ENCODE results near the gene ZNF839. TPM values are rescaled to one million over a fixed set of nuclear protein-coding genes. Genes with fewer than 3 reads are reported as not detected.

Gene ZNF839
- 1 to 10 TPM; 3.6 to 8.7 (median 5.9) TPM for total RNA-seq
- long read RNA-seq: 0 reads

- Histone ChIP-seq H3K4me3 (peak within 1 kb of the TSS; percentile 69 to 71 (median 69)), H3K9me3 (no peaks in the 10 kb centered on the region), H3K27me3 (no peaks in the 10 kb centered on the region), H3K27ac (peak within 1 kb of the TSS; percentile 76 to 90 (median 86)), H3K4me1 (peaks cover 0 to 39% (median 9%) of the 10 kb centered on the region in 4 donors), H3K36me3 (no peaks in the 10 kb centered on the region)
- peak; percentile 45 for TF ChIP-seq POLR2A (IDR thresholded peaks at IDR 0.05)
- TF ChIP-seq, protein P1, sequence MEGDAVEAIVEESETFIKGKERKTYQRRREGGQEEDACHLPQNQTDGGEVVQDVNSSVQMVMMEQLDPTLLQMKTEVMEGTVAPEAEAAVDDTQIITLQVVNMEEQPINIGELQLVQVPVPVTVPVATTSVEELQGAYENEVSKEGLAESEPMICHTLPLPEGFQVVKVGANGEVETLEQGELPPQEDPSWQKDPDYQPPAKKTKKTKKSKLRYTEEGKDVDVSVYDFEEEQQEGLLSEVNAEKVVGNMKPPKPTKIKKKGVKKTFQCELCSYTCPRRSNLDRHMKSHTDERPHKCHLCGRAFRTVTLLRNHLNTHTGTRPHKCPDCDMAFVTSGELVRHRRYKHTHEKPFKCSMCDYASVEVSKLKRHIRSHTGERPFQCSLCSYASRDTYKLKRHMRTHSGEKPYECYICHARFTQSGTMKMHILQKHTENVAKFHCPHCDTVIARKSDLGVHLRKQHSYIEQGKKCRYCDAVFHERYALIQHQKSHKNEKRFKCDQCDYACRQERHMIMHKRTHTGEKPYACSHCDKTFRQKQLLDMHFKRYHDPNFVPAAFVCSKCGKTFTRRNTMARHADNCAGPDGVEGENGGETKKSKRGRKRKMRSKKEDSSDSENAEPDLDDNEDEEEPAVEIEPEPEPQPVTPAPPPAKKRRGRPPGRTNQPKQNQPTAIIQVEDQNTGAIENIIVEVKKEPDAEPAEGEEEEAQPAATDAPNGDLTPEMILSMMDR (IDR thresholded peaks at IDR 0.05): no peak
- 0% methylated on average over 6 of the region's 71 CpGs for WGBS (ENCODE audit: insufficient coverage, low coverage, low lambda C conversion rate, missing lambda C conversion rate)
- DNase-seq (peak; percentile 92 to 94 (median 93)), ATAC-seq (peak; percentile 65 to 71 (median 68))
- intact Hi-C loops (cut with DNase I): no loop called here
Measured at GRCh38 chr14:102319351-102320032, at the start of gene ZNF839. ZNF839 (plus strand) TSS chr14:102319746; CDS start chr14:102319766, 20 bp downstream.

DNA sequence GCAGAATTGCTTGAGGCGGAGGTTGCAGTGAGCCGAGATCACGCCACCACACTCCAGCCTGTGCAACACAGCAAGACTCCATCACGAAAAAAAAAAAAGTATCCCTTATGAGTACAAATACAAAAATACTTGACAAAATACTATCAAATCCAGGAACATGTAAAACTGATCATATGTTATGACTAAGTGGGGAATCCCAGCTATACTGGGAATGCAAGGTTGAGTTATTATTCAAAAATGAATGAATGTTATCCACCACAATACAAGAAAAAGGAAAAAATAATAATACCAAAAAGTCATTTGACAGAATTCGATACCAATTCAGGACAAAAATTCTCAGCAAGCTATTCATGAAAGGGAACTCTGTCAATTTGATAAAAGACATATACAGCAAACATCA lies 47.2 kb upstream of the ZNF839 start:
- H3K27me3 ChIP-seq: no peaks in the 10 kb centered on the region
- H3K4me3 ChIP-seq: no peak overlapping the region
- no peaks in the 10 kb centered on the region for H3K9me3 ChIP-seq
- DNase-seq: no peak
- H3K36me3 ChIP-seq: no peaks in the 10 kb centered on the region
- no peak for TF ChIP-seq POLR2A (IDR thresholded peaks at IDR 0.05)
- TF ChIP-seq, protein P1 (IDR thresholded peaks at IDR 0.05): no peak
- WGBS (ENCODE audit: insufficient coverage, low coverage, low lambda C conversion rate, missing lambda C conversion rate): 96% methylated on average over 4 of the region's 5 CpGs
- no peak for ATAC-seq
- H3K27ac ChIP-seq: no peak overlapping the region
- intact Hi-C loops (cut with DNase I): no loop called here
- no peaks in the 10 kb centered on the region for H3K4me1 ChIP-seq

GRCh38 chr14:102275866-102276265 lies 43.7 kb upstream of the ZNF839 start:
- WGBS (ENCODE audit: insufficient coverage, low coverage, low lambda C conversion rate, missing lambda C conversion rate): 95% methylated on average over 7 of the region's 7 CpGs

GRCh38 chr14:102277874-102278630 lies 41.5 kb upstream of the ZNF839 start:
- intact Hi-C loops (cut with DNase I): no loop called here
- H3K4me1 ChIP-seq: no peaks in the 10 kb centered on the region
- TF ChIP-seq, protein P1 (IDR thresholded peaks at IDR 0.05): no peak
- no peak for TF ChIP-seq POLR2A (IDR thresholded peaks at IDR 0.05)

More at GRCh38 chr14:102275866-102276265, 43.7 kb upstream of the ZNF839 start:
- Histone ChIP-seq H3K27me3 (no peaks in the 10 kb centered on the region), H3K36me3 (no peaks in the 10 kb centered on the region), H3K9me3 (no peaks in the 10 kb centered on the region), H3K27ac (no peak overlapping the region), H3K4me3 (no peak overlapping the region), H3K4me1 (no peaks in the 10 kb centered on the region)
- intact Hi-C loops (cut with DNase I): no loop called here
- ATAC-seq: no peak
- TF ChIP-seq, protein P1 (IDR thresholded peaks at IDR 0.05): no peak
- TF ChIP-seq POLR2A (IDR thresholded peaks at IDR 0.05): no peak
- DNase-seq: no peak

More at GRCh38 chr14:102277874-102278630, 41.5 kb upstream of the ZNF839 start:
- H3K36me3 ChIP-seq: no peaks in the 10 kb centered on the region
- no peak overlapping the region for H3K4me3 ChIP-seq
- ATAC-seq (no peak), DNase-seq (no peak)
- H3K27ac ChIP-seq: no peak overlapping the region
- H3K9me3 ChIP-seq: no peaks in the 10 kb centered on the region
- no peaks in the 10 kb centered on the region for H3K27me3 ChIP-seq
- WGBS (ENCODE audit: insufficient coverage, low coverage, low lambda C conversion rate, missing lambda C conversion rate): 72% methylated on average over 6 of the region's 7 CpGs
